Fibroblast of lung (primary cell): ENCODE measurements around the gene AFAP1L2. TPM values are rescaled to one million over a fixed set of nuclear protein-coding genes. Genes with fewer than 3 reads are reported as not detected.

ENCODE experiments used
- DNase-seq, 2 donors: peaks; one replicate each; pipeline versions ENCODE4 v3.0.0 to v3.0.0-alpha.2; 2010; ENCODE audit warnings: low read depth in 2 of 2
- H2AFZ ChIP-seq: 2 replicates; pipeline ENCODE4 v1.5.1; 2012; ENCODE audit warnings: low read length, control low read depth, inconsistent platforms
- H3K27ac ChIP-seq: 2 replicates; pipeline ENCODE4 v1.5.1; 2011; ENCODE audit warnings: low read length, control low read depth; ENCODE audit not compliant: insufficient read depth
- H3K27me3 ChIP-seq: 2 replicates; pipeline ENCODE4 v1.5.1; 2011; ENCODE audit warnings: mild to moderate bottlenecking, low read length; ENCODE audit not compliant: control insufficient read depth, insufficient read depth
- H3K36me3 ChIP-seq: 2 replicates; pipeline ENCODE4 v1.5.1; 2011; ENCODE audit warnings: low read length; ENCODE audit not compliant: control insufficient read depth, insufficient read depth
- H3K4me1 ChIP-seq: 2 replicates; pipeline ENCODE4 v1.5.1; 2011; ENCODE audit warnings: low read length; ENCODE audit not compliant: control insufficient read depth, insufficient read depth; ENCODE audit errors: extremely low read depth
- H3K4me2 ChIP-seq: 2 replicates; pipeline ENCODE4 v1.5.1; 2011; ENCODE audit warnings: low read length, control low read depth; ENCODE audit not compliant: insufficient read depth; ENCODE audit errors: extremely low read depth
- H3K4me3 ChIP-seq, 4 experiments: fragments of 200-600 bp in 1 of 4; sonication (generic) in 1 of 4; replicated peaks in 1 of 4; 2 replicates each; pipeline ENCODE4 v1.5.1; 2011 to 2016; ENCODE audit warnings: low read length in 4 of 4, low read depth in 3 of 4, mild to moderate bottlenecking in 3 of 4, control low read depth in 2 of 4, inconsistent platforms in 1 of 4, mixed read lengths in 1 of 4; ENCODE audit not compliant: insufficient read depth in 1 of 4; ENCODE audit errors: control extremely low read depth in 1 of 4
- H3K79me2 ChIP-seq: 2 replicates; pipeline ENCODE4 v1.5.1; 2012; ENCODE audit warnings: mild to moderate bottlenecking, low read length, inconsistent platforms; ENCODE audit not compliant: control insufficient read depth, insufficient read depth
- H3K9ac ChIP-seq: 2 replicates; pipeline ENCODE4 v1.5.1; 2011; ENCODE audit warnings: mild to moderate bottlenecking, low read length, control low read depth; ENCODE audit not compliant: insufficient read depth
- H3K9me3 ChIP-seq: 2 replicates; pipeline ENCODE4 v1.5.1; 2012; ENCODE audit warnings: low read depth, low read length; ENCODE audit not compliant: control insufficient read depth, insufficient read depth
- H4K20me1 ChIP-seq: 2 replicates; pipeline ENCODE4 v1.5.1; 2011; ENCODE audit warnings: low read length; ENCODE audit not compliant: control insufficient read depth, insufficient read depth; ENCODE audit errors: extremely low read depth
- CTCF ChIP-seq, 2 donors: IDR thresholded peaks in 1 of 2; conservative IDR thresholded peaks in 1 of 2; 1 replicate in 1 of 2; 2 replicates in 1 of 2; pipeline ENCODE4 v1.5.1; 2011 to 2012; ENCODE audit warnings: low read length in 2 of 2, control low read depth in 1 of 2, inconsistent platforms in 1 of 2, low read depth in 1 of 2, mild to moderate bottlenecking in 1 of 2
- EZH2 ChIP-seq: IDR thresholded peaks from 2 replicates; pipeline ENCODE4 v1.5.1; 2012; ENCODE audit warnings: low read length, control low read depth, mild to moderate bottlenecking; ENCODE audit errors: missing control alignments
- polyA plus RNA-seq, 2 donors: library from polyadenylated mRNA; depleted of rRNA in 1 of 2; stranded (reverse) in 1 of 2; unstranded in 1 of 2; fragments of >200 nt; gene quantifications; 2 replicates each; pipeline ENCODE4 v1.2.1, GENCODE V29; 2011 to 2012; ENCODE audit warnings: missing spikeins in 1 of 2
- total RNA-seq: library from RNA; depleted of rRNA; stranded (reverse); fragments of >200 nt; gene quantifications from 2 replicates; pipeline ENCODE4 v1.2.1, GENCODE V29; 2014

AFAP1L2 gene
- total and polyA plus RNA-seq, 2 donors (not counting 1 experiment from before 2014, with no cell fraction given), result 0.17 to 9.6 TPM

- H4K20me1 ChIP-seq, result no peaks in the 10 kb centered on the region
- H3K4me2 ChIP-seq, result no peak overlapping the region
- H3K9me3 ChIP-seq, result no peaks in the 10 kb centered on the region
- H3K27ac ChIP-seq, result no peak overlapping the region
- no peak overlapping the region for H3K4me3 ChIP-seq
- TF ChIP-seq CTCF (conservative IDR thresholded peaks at IDR 0.05 in 1 of 2, IDR thresholded peaks at IDR 0.05 in 1 of 2; ENCODE audit: low read depth in 1 of 2, low read length in 2 of 2) (no peak), EZH2 (no peak)
- no peak overlapping the region for H3K9ac ChIP-seq
- H2AFZ ChIP-seq, result no peak overlapping the region
- H3K79me2 ChIP-seq, result no peaks in the 10 kb centered on the region
- H3K4me1 ChIP-seq, result peaks cover 8% of the 10 kb centered on the region
- DNase-seq, result no peak
- H3K36me3 ChIP-seq, result no peaks in the 10 kb centered on the region
- no peaks in the 10 kb centered on the region for H3K27me3 ChIP-seq
These were observed 149.1 kb downstream of the AFAP1L2 start for GRCh38 chr10:114255227-114255626.

DNA sequence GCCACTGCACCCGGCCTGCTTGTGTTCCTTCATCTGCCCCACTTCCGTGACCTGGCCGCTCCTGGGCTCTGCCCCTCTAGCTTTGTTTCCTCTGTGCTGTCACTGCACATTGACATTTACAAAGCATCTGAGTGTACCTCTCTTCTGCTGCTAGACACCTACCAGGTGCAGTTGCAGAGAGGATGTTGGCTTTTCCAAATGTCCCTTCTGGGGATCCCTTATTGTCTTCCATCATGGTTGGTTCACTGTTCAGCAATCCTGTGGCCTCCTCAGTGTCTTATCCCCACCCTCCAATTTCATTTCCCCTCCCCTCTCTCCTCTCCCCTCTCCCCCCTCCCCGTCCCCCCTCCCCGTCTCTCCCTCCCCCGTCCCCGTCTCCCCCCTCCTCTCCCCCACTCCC is 151.4 kb downstream of the AFAP1L2 start:
- Histone ChIP-seq H3K4me2 (no peak overlapping the region), H3K4me1 (peaks cover 2% of the 10 kb centered on the region), H3K4me3 (no peak overlapping the region), H3K9me3 (no peaks in the 10 kb centered on the region), H3K27ac (no peak overlapping the region), H3K36me3 (no peaks in the 10 kb centered on the region), H3K9ac (no peak overlapping the region), H3K27me3 (no peaks in the 10 kb centered on the region), H4K20me1 (no peaks in the 10 kb centered on the region), H2AFZ (no peak overlapping the region), H3K79me2 (no peaks in the 10 kb centered on the region)
- DNase-seq, result no peak
- no peak for TF ChIP-seq EZH2
- no peak for TF ChIP-seq CTCF (conservative IDR thresholded peaks at IDR 0.05 in 1 of 2, IDR thresholded peaks at IDR 0.05 in 1 of 2; ENCODE audit: low read depth in 1 of 2, low read length in 2 of 2)

DNA sequence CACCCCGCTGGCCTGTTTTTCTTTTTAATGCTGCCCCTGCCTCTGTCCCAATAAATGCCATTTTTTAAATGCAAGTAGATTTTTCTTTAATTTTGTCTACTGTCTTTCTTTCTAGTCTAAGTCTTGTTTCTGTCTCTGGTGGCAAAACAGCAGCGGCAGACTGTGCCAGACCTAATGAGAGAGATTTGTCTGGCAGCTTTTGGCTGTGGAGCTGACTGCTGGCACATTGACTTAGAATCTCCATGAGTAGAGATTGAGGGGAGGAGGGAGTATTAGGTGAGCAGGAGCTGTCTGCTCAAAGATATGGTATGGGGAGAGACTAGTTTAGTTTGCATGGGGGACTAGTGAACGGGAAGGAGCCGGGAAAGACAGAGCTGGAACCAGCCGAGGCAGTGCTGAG is 152.2 kb downstream of the AFAP1L2 start:
- no peak overlapping the region for H3K27ac ChIP-seq
- no peaks in the 10 kb centered on the region for H4K20me1 ChIP-seq
- no peak for TF ChIP-seq CTCF (conservative IDR thresholded peaks at IDR 0.05 in 1 of 2, IDR thresholded peaks at IDR 0.05 in 1 of 2; ENCODE audit: low read depth in 1 of 2, low read length in 2 of 2)
- no peak for TF ChIP-seq EZH2
- no peaks in the 10 kb centered on the region for H3K4me1 ChIP-seq
- no peak overlapping the region for H3K4me3 ChIP-seq
- no peaks in the 10 kb centered on the region for H3K79me2 ChIP-seq
- no peaks in the 10 kb centered on the region for H3K27me3 ChIP-seq
- H3K9me3 ChIP-seq, result no peaks in the 10 kb centered on the region
- H3K9ac ChIP-seq, result no peak overlapping the region
- no peak overlapping the region for H3K4me2 ChIP-seq
- H2AFZ ChIP-seq, result no peak overlapping the region
- no peaks in the 10 kb centered on the region for H3K36me3 ChIP-seq
- no peak for DNase-seq
